ENCODE measurements around the gene CNTN4.

The CNTN4 gene

GRCh38 chr3:2931265-2931664 is 832.6 kb downstream of the CNTN4 start:
- Mint-ChIP-seq H3K4me1 (no peaks in the 10 kb centered on the region), H3K9me3 (peaks cover 15% of the 10 kb centered on the region), H3K4me3 (no peak overlapping the region), H3K27me3 (ENCODE audit: low read depth, poor library complexity) (peaks cover 3% of the 10 kb centered on the region), H3K27ac (no peak overlapping the region), H3K36me3 (ENCODE audit: low read depth) (no peaks in the 10 kb centered on the region)
- TF ChIP-seq CTCF (IDR thresholded peaks at IDR 0.05) = no peak
- no peak for DNase-seq

GRCh38 chr3:2934541-2934940 is 835.9 kb downstream of the CNTN4 start:
- H3K9me3 Mint-ChIP-seq = peaks cover 15% of the 10 kb centered on the region
- no peaks in the 10 kb centered on the region for H3K36me3 Mint-ChIP-seq (ENCODE audit: low read depth)
- no peak for TF ChIP-seq CTCF (IDR thresholded peaks at IDR 0.05)
- H3K4me1 Mint-ChIP-seq = peaks cover 7% of the 10 kb centered on the region
- H3K4me3 Mint-ChIP-seq = no peak overlapping the region
- no peak overlapping the region for H3K27ac Mint-ChIP-seq
- H3K27me3 Mint-ChIP-seq (ENCODE audit: low read depth, poor library complexity) = peaks cover 3% of the 10 kb centered on the region
- no peak for DNase-seq

GRCh38 chr3:2937055-2937454 is 838.4 kb downstream of the CNTN4 start:
- Mint-ChIP-seq H3K27ac (no peak overlapping the region), H3K4me1 (peaks cover 7% of the 10 kb centered on the region), H3K27me3 (ENCODE audit: low read depth, poor library complexity) (peaks cover 4% of the 10 kb centered on the region), H3K4me3 (no peak overlapping the region), H3K9me3 (peaks cover 10% of the 10 kb centered on the region), H3K36me3 (ENCODE audit: low read depth) (no peaks in the 10 kb centered on the region)
- DNase-seq = no peak
- no peak for TF ChIP-seq CTCF (IDR thresholded peaks at IDR 0.05)

- peaks cover 4% of the 10 kb centered on the region for H3K27me3 Mint-ChIP-seq (ENCODE audit: low read depth, poor library complexity)
- H3K27ac Mint-ChIP-seq = peak overlapping the region; percentile 49
- H3K9me3 Mint-ChIP-seq = peaks cover 6% of the 10 kb centered on the region
- no peaks in the 10 kb centered on the region for H3K36me3 Mint-ChIP-seq (ENCODE audit: low read depth)
- peaks cover 7% of the 10 kb centered on the region for H3K4me1 Mint-ChIP-seq
- DNase-seq = no peak
- TF ChIP-seq CTCF (IDR thresholded peaks at IDR 0.05) = no peak
- H3K4me3 Mint-ChIP-seq = no peak overlapping the region
Measured at GRCh38 chr3:2937592-2937991, 838.9 kb downstream of the CNTN4 start.

- no peaks in the 10 kb centered on the region for H3K36me3 Mint-ChIP-seq (ENCODE audit: low read depth)
- no peak for TF ChIP-seq CTCF (IDR thresholded peaks at IDR 0.05)
- H3K4me1 Mint-ChIP-seq = peaks cover 7% of the 10 kb centered on the region
- H3K27ac Mint-ChIP-seq = no peak overlapping the region
- DNase-seq = no peak
- H3K27me3 Mint-ChIP-seq (ENCODE audit: low read depth, poor library complexity) = peaks cover 4% of the 10 kb centered on the region
- no peak overlapping the region for H3K4me3 Mint-ChIP-seq
- no peaks in the 10 kb centered on the region for H3K9me3 Mint-ChIP-seq
Measured at GRCh38 chr3:2938711-2939110, 840.0 kb downstream of the CNTN4 start.

GRCh38 chr3:2940062-2940461 is 841.4 kb downstream of the CNTN4 start:
- H3K36me3 Mint-ChIP-seq (ENCODE audit: low read depth) = no peaks in the 10 kb centered on the region
- peaks cover 7% of the 10 kb centered on the region for H3K27me3 Mint-ChIP-seq (ENCODE audit: low read depth, poor library complexity)
- H3K4me1 Mint-ChIP-seq = peaks cover 7% of the 10 kb centered on the region
- no peak for TF ChIP-seq CTCF (IDR thresholded peaks at IDR 0.05)
- no peak overlapping the region for H3K4me3 Mint-ChIP-seq
- no peaks in the 10 kb centered on the region for H3K9me3 Mint-ChIP-seq
- H3K27ac Mint-ChIP-seq = no peak overlapping the region
- DNase-seq = no peak

Measured in nephron progenitor cell (in vitro differentiated cells).